ENCODE measurements around the gene PTPMT1.
"Not testable (repeated sequence)": the region's sequence is repeated elsewhere in the genome, so short reads cannot be mapped to it uniquely, and the experiment has no call there.

Gene PTPMT1

DNA sequence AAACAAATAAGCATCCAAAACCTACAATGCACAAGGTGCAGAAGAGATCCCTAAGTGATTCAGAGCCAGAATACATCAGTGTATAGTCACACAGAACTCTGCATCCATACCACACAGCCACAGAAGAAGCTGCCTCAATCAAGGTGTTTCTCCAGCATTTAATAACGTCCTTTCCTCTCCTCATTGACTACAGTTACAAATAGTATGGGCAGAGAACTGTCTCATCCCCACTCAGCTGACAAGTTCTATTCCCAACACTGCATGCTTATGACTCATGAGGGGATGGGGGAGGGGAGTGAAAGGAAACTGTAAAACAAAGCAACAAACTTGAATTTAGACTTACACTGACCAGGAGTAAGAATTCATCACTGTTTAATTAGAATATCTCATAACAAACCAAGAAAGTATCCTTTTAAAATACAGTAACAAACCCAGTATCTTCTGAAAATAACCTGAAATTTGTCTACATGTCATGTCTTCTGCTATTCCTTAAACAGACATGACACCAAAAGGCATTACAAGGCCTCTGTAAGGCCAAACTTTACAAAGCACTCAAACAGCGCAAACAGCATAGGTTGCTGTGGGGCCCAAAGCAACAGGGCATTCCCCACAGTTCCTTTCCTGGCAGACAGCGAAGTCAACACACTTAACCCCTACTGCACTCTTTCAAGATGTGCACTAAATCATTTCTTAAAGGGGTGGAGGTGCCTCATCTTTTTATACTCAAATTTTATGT, 41.7 kb upstream of the PTPMT1 start:
- no CpG with 5 or more reads among the region's 3 CpGs for WGBS (ENCODE audit: extremely low coverage, insufficient coverage, insufficient read length)
- Histone ChIP-seq H2BK120ac (ENCODE audit: insufficient read depth, low read length, poor library complexity) (no peak overlapping the region), H3K4me2 (ENCODE audit: low read length) (peak overlapping the region; percentile 56), H3K36me3 (ENCODE audit: control insufficient read depth in 1 of 2, insufficient read depth in 2 of 2, low read length in 2 of 2) (peaks cover 0 to 2% of the 10 kb centered on the region in 2 experiments), H3K27ac (ENCODE audit: low read depth, low read length) (peak overlapping the region; percentile 86), H3K9ac (ENCODE audit: low read length) (no peak overlapping the region), H4K12ac (ENCODE audit: low read depth, low read length) (no peak overlapping the region), H3K9me3 (ENCODE audit: insufficient read depth, low read depth, low read length) (peaks cover 2% of the 10 kb centered on the region), H2AK5ac (ENCODE audit: low read length) (no peak overlapping the region), H3K4me1 (ENCODE audit: control insufficient read depth in 1 of 2, insufficient read depth in 2 of 2, low read length in 2 of 2) (peaks cover 6 to 12% of the 10 kb centered on the region in 2 experiments), H3K4ac (ENCODE audit: low read depth, low read length) (peak overlapping the region; percentile 37), H2BK12ac (ENCODE audit: low read length) (no peak overlapping the region), H2BK5ac (ENCODE audit: low read depth, low read length, poor library complexity) (no peak overlapping the region), H3K79me2 (ENCODE audit: control insufficient read depth, insufficient read depth, low read length, poor library complexity) (peaks cover 16% of the 10 kb centered on the region), H3K18ac (ENCODE audit: low read length) (no peak overlapping the region), H3K14ac (ENCODE audit: low read length) (no peak overlapping the region), H3K4me3 (ENCODE audit: low read depth, low read length) (no peak overlapping the region), H4K8ac (ENCODE audit: low read depth, low read length) (no peak overlapping the region), H3K27me3 (ENCODE audit: insufficient read depth, low read length) (no peaks in the 10 kb centered on the region), H3K23ac (ENCODE audit: low read length) (no peak overlapping the region), H4K91ac (ENCODE audit: low read depth, low read length) (no peak overlapping the region), H2AFZ (ENCODE audit: insufficient read depth, low read length, poor library complexity) (no peak overlapping the region), H3K79me1 (ENCODE audit: low read length) (peaks cover 2% of the 10 kb centered on the region)
- peak in 1 of 2 donors; percentile 35 for DNase-seq

DNA sequence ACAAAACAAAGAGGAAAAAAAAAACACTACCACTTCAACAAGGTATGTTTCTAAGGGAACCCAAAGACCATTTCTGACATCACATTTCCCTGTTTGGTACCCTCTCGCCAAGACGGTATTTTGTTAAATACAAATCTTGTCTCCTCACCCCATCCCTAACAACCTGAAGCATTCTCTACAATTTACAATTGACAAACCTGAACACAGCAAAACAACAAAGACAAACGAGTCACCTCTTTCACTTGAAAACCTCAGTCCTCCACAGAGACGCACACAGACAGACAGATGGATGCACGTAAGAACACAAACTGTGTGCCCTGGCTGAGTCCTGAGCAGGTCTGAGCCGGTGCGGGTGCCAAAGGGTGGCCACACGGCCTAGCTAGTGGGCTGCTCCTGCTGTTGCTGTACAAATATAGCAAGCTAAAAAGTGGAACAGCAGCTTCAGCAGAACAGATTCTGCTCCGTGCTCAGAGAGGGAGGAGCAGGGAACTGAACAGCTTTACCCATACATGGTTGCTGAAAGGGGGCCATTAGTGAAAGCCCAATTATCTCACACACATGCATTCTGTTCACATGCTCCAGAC, 41.0 kb upstream of the PTPMT1 start:
- no peak overlapping the region for H3K4me3 ChIP-seq (ENCODE audit: low read depth, low read length)
- no CpG with 5 or more reads among the region's 9 CpGs for WGBS (ENCODE audit: extremely low coverage, insufficient coverage, insufficient read length)

DNA sequence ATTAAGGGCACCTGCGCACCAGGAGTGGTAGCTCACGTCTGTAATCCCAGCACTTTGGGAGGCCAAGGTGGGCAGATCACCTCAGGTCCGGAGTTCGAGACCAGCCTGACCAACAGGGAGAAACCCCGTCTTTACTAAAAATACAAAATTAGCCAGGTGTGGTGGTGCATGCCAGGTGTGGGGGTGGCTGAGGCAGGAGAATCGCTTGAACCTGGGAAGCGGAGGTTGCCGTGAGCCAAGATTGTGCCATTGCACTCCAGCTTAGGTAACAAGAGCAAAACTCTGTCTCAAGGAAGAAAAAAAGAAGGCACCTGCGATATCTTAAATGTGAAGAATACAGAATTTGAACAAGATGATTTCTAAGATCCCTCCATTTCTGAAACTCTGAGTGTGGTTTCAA, 39.4 kb upstream of the PTPMT1 start:
- H3K9me3 ChIP-seq (ENCODE audit: insufficient read depth, low read depth, low read length), result not testable (repeated sequence)

More for the DNA sequence above, 41.0 kb upstream of the PTPMT1 start:
- H3K27me3 ChIP-seq (ENCODE audit: insufficient read depth, low read length), result no peaks in the 10 kb centered on the region
- peaks cover 2% of the 10 kb centered on the region for H3K79me1 ChIP-seq (ENCODE audit: low read length)
- H4K91ac ChIP-seq (ENCODE audit: low read depth, low read length), result peak overlapping the region; percentile 65
- no peak overlapping the region for H2AFZ ChIP-seq (ENCODE audit: insufficient read depth, low read length, poor library complexity)
- no peak overlapping the region for H2BK120ac ChIP-seq (ENCODE audit: insufficient read depth, low read length, poor library complexity)
- H3K9ac ChIP-seq (ENCODE audit: low read length), result peak overlapping the region; percentile 2
- H2BK5ac ChIP-seq (ENCODE audit: low read depth, low read length, poor library complexity), result peak overlapping the region; percentile 70
- peaks cover 0 to 2% of the 10 kb centered on the region in 2 experiments for H3K36me3 ChIP-seq (ENCODE audit: control insufficient read depth in 1 of 2, insufficient read depth in 2 of 2, low read length in 2 of 2)
- DNase-seq, result no peak
- no peak overlapping the region for H2AK5ac ChIP-seq (ENCODE audit: low read length)
- H3K4me1 ChIP-seq (ENCODE audit: control insufficient read depth in 1 of 2, insufficient read depth in 2 of 2, low read length in 2 of 2), result peaks cover 6 to 12% of the 10 kb centered on the region in 2 experiments
- H3K23ac ChIP-seq (ENCODE audit: low read length), result no peak overlapping the region
- peak overlapping the region; percentile 5 for H3K4ac ChIP-seq (ENCODE audit: low read depth, low read length)
- peak overlapping the region; percentile 32 for H4K8ac ChIP-seq (ENCODE audit: low read depth, low read length)
- no peak overlapping the region for H4K12ac ChIP-seq (ENCODE audit: low read depth, low read length)
- peak overlapping the region; percentile 86 for H3K27ac ChIP-seq (ENCODE audit: low read depth, low read length)
- H2BK12ac ChIP-seq (ENCODE audit: low read length), result no peak overlapping the region
- H3K14ac ChIP-seq (ENCODE audit: low read length), result peak overlapping the region; percentile 33
- H3K79me2 ChIP-seq (ENCODE audit: control insufficient read depth, insufficient read depth, low read length, poor library complexity), result peaks cover 18% of the 10 kb centered on the region
- peak overlapping the region; percentile 49 for H3K4me2 ChIP-seq (ENCODE audit: low read length)
- peaks cover 2% of the 10 kb centered on the region for H3K9me3 ChIP-seq (ENCODE audit: insufficient read depth, low read depth, low read length)
- H3K18ac ChIP-seq (ENCODE audit: low read length), result peak overlapping the region; percentile 13

GRCh38 chr11:47527186-47527585, 38.2 kb upstream of the PTPMT1 start:
- Histone ChIP-seq H4K12ac (ENCODE audit: low read depth, low read length) (no peak overlapping the region), H2BK12ac (ENCODE audit: low read length) (no peak overlapping the region), H3K18ac (ENCODE audit: low read length) (no peak overlapping the region), H3K4me2 (ENCODE audit: low read length) (no peak overlapping the region), H3K4me1 (ENCODE audit: control insufficient read depth in 1 of 2, insufficient read depth in 2 of 2, low read length in 2 of 2) (peaks cover 6 to 12% of the 10 kb centered on the region in 2 experiments), H3K27me3 (ENCODE audit: insufficient read depth, low read length) (no peaks in the 10 kb centered on the region), H2AFZ (ENCODE audit: insufficient read depth, low read length, poor library complexity) (no peak overlapping the region), H2BK120ac (ENCODE audit: insufficient read depth, low read length, poor library complexity) (no peak overlapping the region), H4K8ac (ENCODE audit: low read depth, low read length) (no peak overlapping the region), H3K36me3 (ENCODE audit: control insufficient read depth in 1 of 2, insufficient read depth in 2 of 2, low read length in 2 of 2) (peaks cover 0 to 2% of the 10 kb centered on the region in 2 experiments), H3K27ac (ENCODE audit: low read depth, low read length) (no peak overlapping the region), H3K9me3 (ENCODE audit: insufficient read depth, low read depth, low read length) (peaks cover 2% of the 10 kb centered on the region), H3K79me2 (ENCODE audit: control insufficient read depth, insufficient read depth, low read length, poor library complexity) (peaks cover 21% of the 10 kb centered on the region), H3K79me1 (ENCODE audit: low read length) (peaks cover 2% of the 10 kb centered on the region), H3K23ac (ENCODE audit: low read length) (no peak overlapping the region), H2AK5ac (ENCODE audit: low read length) (no peak overlapping the region), H3K9ac (ENCODE audit: low read length) (no peak overlapping the region), H3K4ac (ENCODE audit: low read depth, low read length) (peak overlapping the region; percentile 52), H3K4me3 (ENCODE audit: low read depth, low read length) (no peak overlapping the region), H2BK5ac (ENCODE audit: low read depth, low read length, poor library complexity) (no peak overlapping the region), H3K14ac (ENCODE audit: low read length) (no peak overlapping the region), H4K91ac (ENCODE audit: low read depth, low read length) (no peak overlapping the region)
- no CpG with 5 or more reads among the region's 6 CpGs for WGBS (ENCODE audit: extremely low coverage, insufficient coverage, insufficient read length)
- no peak for DNase-seq

More for the DNA sequence above, 39.4 kb upstream of the PTPMT1 start:
- DNase-seq; H3K36me3 ChIP-seq (ENCODE audit: control insufficient read depth in 1 of 2, insufficient read depth in 2 of 2, low read length in 2 of 2); H3K4me2 ChIP-seq (ENCODE audit: low read length); H3K23ac ChIP-seq (ENCODE audit: low read length); H3K27ac ChIP-seq (ENCODE audit: low read depth, low read length); H3K9ac ChIP-seq (ENCODE audit: low read length); H3K4me3 ChIP-seq (ENCODE audit: low read depth, low read length); H4K12ac ChIP-seq (ENCODE audit: low read depth, low read length); H2AK5ac ChIP-seq (ENCODE audit: low read length); H3K14ac ChIP-seq (ENCODE audit: low read length); H2BK120ac ChIP-seq (ENCODE audit: insufficient read depth, low read length, poor library complexity); H4K91ac ChIP-seq (ENCODE audit: low read depth, low read length); H3K79me1 ChIP-seq (ENCODE audit: low read length); H4K8ac ChIP-seq (ENCODE audit: low read depth, low read length); H2BK5ac ChIP-seq (ENCODE audit: low read depth, low read length, poor library complexity); H2AFZ ChIP-seq (ENCODE audit: insufficient read depth, low read length, poor library complexity); H3K18ac ChIP-seq (ENCODE audit: low read length); H3K27me3 ChIP-seq (ENCODE audit: insufficient read depth, low read length): not testable (repeated sequence)
- Histone ChIP-seq H3K79me2 (ENCODE audit: control insufficient read depth, insufficient read depth, low read length, poor library complexity) (peaks cover 17% of the 10 kb centered on the region), H2BK12ac (ENCODE audit: low read length) (peak overlapping the region; percentile 13), H3K4me1 (ENCODE audit: control insufficient read depth in 1 of 2, insufficient read depth in 2 of 2, low read length in 2 of 2) (peaks cover 6 to 12% of the 10 kb centered on the region in 2 experiments), H3K4ac (ENCODE audit: low read depth, low read length) (peak overlapping the region; percentile 72)
- WGBS (ENCODE audit: extremely low coverage, insufficient coverage, insufficient read length), result no CpG with 5 or more reads among the region's 9 CpGs

Data from trophoblast cell (in vitro differentiated cells and primary cell).